GM12891 (cell line): ENCODE results near the gene MBNL3.

Source experiments
- POLR2A ChIP-seq: IDR thresholded peaks from 2 replicates; pipeline ENCODE4 v1.6.1; 2011; ENCODE audit warnings: low read depth, low read length, control low read depth
- POLR2AphosphoS5 ChIP-seq: IDR thresholded peaks from 2 replicates; pipeline ENCODE4 v1.6.1; 2011; ENCODE audit warnings: low read depth, low read length, control low read depth
- POU2F2 ChIP-seq: IDR thresholded peaks from 2 replicates; pipeline ENCODE4 v1.6.1; 2011; ENCODE audit warnings: low read depth, mild to moderate bottlenecking, control low read depth, low read length, moderate library complexity
- SPI1 ChIP-seq: IDR thresholded peaks from 2 replicates; pipeline ENCODE4 v1.6.1; 2011; ENCODE audit warnings: low read depth, low read length, control low read depth
- TAF1 ChIP-seq: IDR thresholded peaks from 2 replicates; pipeline ENCODE4 v1.6.1; 2011; ENCODE audit warnings: low read depth, low read length, control low read depth

GRCh38 chrX:132406106-132406505 lies 82.7 kb downstream of the MBNL3 start:
- TF ChIP-seq POLR2AphosphoS5 (no peak), POLR2A (no peak), SPI1 (no peak), TAF1 (no peak), POU2F2 (no peak)
